ENCODE measurements around the gene DNAJC24.

DNAJC24 gene

GRCh38 chr11:31415435-31415834 lies 45.8 kb downstream of the DNAJC24 start:
- DNase-seq (ENCODE audit: low read depth in 2 of 2) = no peak

GRCh38 chr11:31417357-31417756 lies 47.7 kb downstream of the DNAJC24 start:
- DNase-seq (ENCODE audit: low read depth in 2 of 2) = no peak

GRCh38 chr11:31417816-31418215 lies 48.2 kb downstream of the DNAJC24 start:
- DNase-seq (ENCODE audit: low read depth in 2 of 2) = no peak

GRCh38 chr11:31419138-31419537 lies 49.5 kb downstream of the DNAJC24 start:
- DNase-seq (ENCODE audit: low read depth in 2 of 2) = no peak

GRCh38 chr11:31419669-31420068 lies 50.0 kb downstream of the DNAJC24 start:
- no peak for DNase-seq (ENCODE audit: low read depth in 2 of 2)

GRCh38 chr11:31421820-31422219 lies 52.2 kb downstream of the DNAJC24 start:
- no peak for DNase-seq (ENCODE audit: low read depth in 2 of 2)

DNA sequence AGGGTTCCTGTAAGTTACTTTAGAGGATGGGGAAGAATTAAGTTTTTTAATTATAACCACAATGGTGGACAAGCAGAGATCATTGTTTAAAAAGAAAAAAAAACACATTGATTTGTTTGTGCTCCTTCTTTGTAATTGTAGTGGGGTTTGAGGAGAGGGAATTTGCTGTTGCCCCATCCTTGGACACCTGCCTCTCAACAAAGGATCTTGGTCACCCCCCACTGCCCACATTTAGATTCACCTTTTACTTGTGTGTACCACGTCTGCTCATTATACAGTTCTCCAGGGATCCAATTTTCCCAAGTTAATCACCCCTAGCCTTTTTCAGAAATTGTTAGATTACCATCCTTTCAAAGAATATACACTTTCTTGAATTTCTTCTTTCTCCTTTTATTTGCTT lies 53.0 kb downstream of the DNAJC24 start:
- DNase-seq (ENCODE audit: low read depth in 2 of 2) = no peak

DNA sequence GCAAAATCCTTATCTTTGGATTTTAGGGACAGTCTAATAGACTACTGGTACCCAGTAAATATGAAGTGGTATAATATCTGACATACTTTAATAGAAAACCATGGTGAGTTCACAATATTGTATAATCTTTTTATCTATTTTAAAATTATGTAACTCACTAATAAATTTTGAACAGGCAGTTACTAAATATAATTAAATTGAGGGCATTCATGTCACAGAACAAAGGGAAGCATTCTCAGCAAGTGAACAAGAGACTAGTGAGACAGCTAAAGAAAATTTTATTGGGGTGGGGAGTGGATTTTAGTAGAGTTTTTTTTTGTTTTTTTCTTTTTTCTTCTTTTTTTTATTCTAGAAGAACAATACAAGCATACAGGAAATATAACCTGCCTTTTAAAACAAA lies 55.0 kb downstream of the DNAJC24 start:
- no peak for DNase-seq (ENCODE audit: low read depth in 2 of 2)

- no peak for DNase-seq (ENCODE audit: low read depth in 2 of 2)
These were observed 64.2 kb downstream of the DNAJC24 start for GRCh38 chr11:31433851-31434250.

- DNase-seq (ENCODE audit: low read depth in 2 of 2) = no peak
These were observed 68.2 kb downstream of the DNAJC24 start for GRCh38 chr11:31437742-31438435.

- DNase-seq (ENCODE audit: low read depth in 2 of 2) = no peak
These were observed 71.6 kb downstream of the DNAJC24 start for GRCh38 chr11:31441296-31441695.

- DNase-seq (ENCODE audit: low read depth in 2 of 2) = no peak
These were observed 72.4 kb downstream of the DNAJC24 start for GRCh38 chr11:31442086-31442485.

- no peak for DNase-seq (ENCODE audit: low read depth in 2 of 2)
These were observed 74.1 kb downstream of the DNAJC24 start for GRCh38 chr11:31443802-31444201.

GRCh38 chr11:31445621-31446020 lies 76.0 kb downstream of the DNAJC24 start:
- no peak for DNase-seq (ENCODE audit: low read depth in 2 of 2)

DNA sequence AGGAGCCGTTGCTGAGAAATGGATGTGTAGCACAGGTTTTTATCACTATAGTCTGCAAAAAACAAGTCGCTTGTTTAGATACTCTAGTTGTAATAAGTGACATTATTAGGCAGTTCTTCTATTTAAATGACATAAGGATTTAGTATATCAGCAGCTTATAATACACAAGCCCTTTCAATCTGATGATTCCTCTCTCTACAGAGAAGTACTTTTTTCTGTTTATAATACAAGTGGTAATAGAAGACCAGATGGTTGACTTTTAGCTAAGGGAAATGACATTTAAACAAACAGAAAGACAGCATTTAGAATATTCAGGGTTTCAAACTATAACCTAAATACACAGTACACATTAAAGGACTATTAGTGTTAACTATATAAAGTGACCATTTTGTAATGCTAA lies 79.4 kb downstream of the DNAJC24 start:
- no peak for DNase-seq (ENCODE audit: low read depth in 2 of 2)

DNA sequence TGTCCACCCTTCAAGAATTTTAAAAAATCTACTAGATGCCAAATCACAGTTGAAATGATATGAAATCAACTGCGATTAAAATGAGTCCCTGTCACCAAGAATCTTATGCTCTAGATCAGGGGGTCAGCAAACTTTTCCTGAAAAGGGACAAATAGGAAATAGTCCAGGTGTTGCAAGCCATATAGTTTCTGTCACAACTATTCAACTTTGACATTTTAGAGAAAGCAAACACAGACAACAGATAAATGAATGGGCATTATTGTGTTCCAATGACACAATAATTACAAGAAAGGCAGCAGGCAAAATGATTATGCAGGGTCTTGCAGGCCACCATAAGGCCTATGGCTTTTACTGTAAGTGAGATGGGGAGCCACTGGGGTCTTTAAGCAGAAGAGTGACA lies 81.2 kb downstream of the DNAJC24 start:
- DNase-seq (ENCODE audit: low read depth in 2 of 2) = no peak

- no peak for DNase-seq (ENCODE audit: low read depth in 2 of 2)
These were observed 85.5 kb downstream of the DNAJC24 start for GRCh38 chr11:31455177-31455576.

- no peak for DNase-seq (ENCODE audit: low read depth in 2 of 2)
These were observed 94.8 kb downstream of the DNAJC24 start for GRCh38 chr11:31464436-31464835.

DNA sequence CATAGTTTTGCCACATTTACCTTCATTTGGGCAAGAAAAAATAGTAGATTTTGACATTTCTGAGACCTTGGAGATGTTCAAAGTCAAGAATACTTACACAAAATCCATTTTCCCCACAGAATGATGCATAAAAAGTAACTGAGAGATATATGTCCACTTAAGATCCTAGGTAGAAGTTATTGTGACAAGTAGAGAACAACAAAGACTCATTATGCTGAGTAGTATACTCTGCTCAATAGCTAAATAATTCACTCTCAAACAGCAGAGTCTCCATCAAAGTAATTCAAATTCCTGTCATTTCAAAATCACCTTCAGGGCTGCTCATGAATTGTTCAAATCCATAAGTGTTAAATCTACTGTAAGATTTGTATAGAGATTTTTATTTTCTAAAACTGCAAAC lies 104.4 kb downstream of the DNAJC24 start:
- DNase-seq (ENCODE audit: low read depth in 2 of 2) = no peak

DNA sequence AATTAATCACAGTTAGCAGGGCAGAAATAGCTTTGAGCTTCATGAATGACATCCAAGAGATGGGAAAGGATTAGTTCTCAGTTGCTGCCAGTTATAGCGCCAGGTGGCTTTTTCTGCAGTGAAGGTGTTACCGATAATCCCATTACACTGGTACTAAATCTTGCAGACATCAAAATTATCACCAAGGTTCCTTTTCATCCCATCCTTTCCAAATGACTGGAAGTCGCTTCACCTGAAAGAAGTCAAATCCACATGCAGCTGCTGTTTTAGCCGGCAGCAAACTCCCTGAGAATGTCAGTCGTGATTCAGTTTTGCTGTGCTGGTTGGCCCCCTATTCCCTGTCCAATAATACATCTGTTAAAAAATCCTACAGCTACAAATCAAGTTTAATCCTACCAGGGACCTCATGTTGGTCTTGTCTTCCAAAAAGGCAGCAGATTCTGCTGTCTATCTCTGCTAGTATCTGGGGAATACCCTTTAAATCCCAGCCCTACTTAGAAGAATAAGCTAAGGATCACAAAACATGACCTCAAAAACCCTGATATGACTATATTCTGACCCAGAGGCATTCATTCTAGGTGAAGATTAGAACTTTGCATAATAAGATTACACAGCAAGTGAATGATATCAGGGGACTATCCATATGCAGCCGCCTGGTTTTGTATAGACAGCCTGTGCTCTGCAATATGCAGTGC lies 108.0 kb downstream of the DNAJC24 start:
- DNase-seq (ENCODE audit: low read depth in 2 of 2) = no peak

DNA sequence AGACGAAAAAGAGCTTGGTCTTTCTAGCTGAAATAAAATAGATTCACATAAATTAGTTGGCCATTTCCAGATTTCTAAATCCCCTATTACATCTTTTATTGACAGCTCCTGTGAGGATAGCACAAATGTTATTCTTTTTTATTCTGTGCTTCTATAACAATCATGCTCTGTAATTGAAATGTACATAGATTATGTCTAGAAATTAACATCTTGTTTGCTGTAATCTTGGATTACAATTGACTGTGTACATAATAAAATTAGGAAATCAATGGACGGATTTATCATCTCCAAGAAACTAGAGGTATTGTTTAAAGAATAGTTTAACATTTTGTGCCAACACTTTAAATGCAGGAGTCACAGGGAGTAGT lies 108.5 kb downstream of the DNAJC24 start:
- no peak for DNase-seq (ENCODE audit: low read depth in 2 of 2)

DNA sequence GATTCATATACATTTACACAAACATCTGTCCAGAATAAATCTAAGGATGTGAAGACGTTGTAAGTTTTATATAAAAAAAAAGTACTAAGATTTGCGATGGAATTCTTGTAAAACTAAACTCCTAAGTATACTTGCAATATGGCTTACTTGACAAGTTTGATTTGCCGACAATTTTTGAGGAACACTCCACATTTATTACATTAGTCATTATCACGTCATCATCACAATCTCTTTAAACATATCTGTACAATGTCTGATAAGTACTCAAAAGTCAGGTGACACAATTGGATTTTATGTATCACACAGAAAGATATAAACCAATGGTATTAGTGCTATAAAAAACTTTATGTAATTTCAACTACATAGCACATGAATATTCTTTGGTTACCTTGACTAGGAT lies 109.4 kb downstream of the DNAJC24 start:
- no peak for DNase-seq (ENCODE audit: low read depth in 2 of 2)

DNA sequence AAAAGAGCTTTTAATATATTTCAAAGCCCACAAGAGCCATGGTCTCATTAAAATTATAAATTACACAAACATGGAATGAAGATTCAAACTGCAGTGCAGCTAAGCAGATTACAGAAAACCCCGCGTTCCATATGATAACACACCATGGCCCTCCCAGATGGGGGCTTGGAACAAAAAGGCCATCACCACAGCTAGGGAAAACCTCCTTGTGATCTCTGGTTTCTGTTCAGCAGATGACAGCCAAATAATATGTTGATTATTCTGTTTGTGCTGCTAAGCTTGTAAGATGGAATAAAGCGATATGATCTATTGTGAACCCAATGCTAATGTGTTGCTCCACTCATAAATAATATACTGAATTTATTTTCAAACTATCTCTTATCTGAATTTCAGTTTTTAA lies 111.3 kb downstream of the DNAJC24 start:
- no peak for DNase-seq (ENCODE audit: low read depth in 2 of 2)

Data from stimulated activated CD8-positive, alpha-beta memory T cell treated with anti-CD3 and anti-CD28 coated beads, Interleukin-7, amount 100 ng/mL, for 1 hour (primary cell).